Panc1 (cell line): Measurements from ENCODE around the gene PTGR3. TPM values are rescaled to one million over a fixed set of nuclear protein-coding genes. Genes with fewer than 3 reads are reported as not detected.

Experiments used
- ATAC-seq: fragments of 200-7000 bp; cut with Tn5 transposase; 2 replicates; pipeline ENCODE4 v1.9.1; 2020; ENCODE audit warnings: mild to moderate bottlenecking, moderate library complexity
- BruUV-seq: library from RNA; stranded (reverse); fragments of 400-500 nt; replicated peaks from 2 replicates; lab custom pipeline; 2021; lab: Mats Ljungman, UMichigan
- CTCF ChIA-PET: fragments of 300-600 bp; sonication (Branson Sonifier 250); formaldehyde crosslinking; loops from one replicate; lab custom pipeline; 2022; ENCODE audit warnings: antibody characterized with exemption; lab: Charles Lee
- POLR2A ChIA-PET: fragments of 300-600 bp; sonication (Branson Sonifier 250); formaldehyde crosslinking; loops from one replicate; lab custom pipeline; 2022; ENCODE audit warnings: antibody characterized with exemption; lab: Charles Lee
- DNase-seq: peaks from one replicate; pipeline ENCODE4 v3.0.0-alpha.2; 2010; ENCODE audit warnings: low read depth, low spot score
- H3K27ac ChIP-seq: 2 replicates; pipeline ENCODE4 v1.5.1; 2011; ENCODE audit warnings: mild to moderate bottlenecking, low read length, inconsistent platforms
- H3K27me3 ChIP-seq: fragments of 200-500 bp; sonication (Bioruptor generic); 2 replicates; pipeline ENCODE4 v1.6.0; 2014; ENCODE audit warnings: low read length, inconsistent platforms; ENCODE audit not compliant: control insufficient read depth, insufficient read depth
- H3K36me3 ChIP-seq: fragments of 200-500 bp; sonication (Bioruptor generic); 2 replicates; pipeline ENCODE4 v1.5.1; 2014; ENCODE audit warnings: inconsistent platforms, mild to moderate bottlenecking, low read length, moderate library complexity; ENCODE audit not compliant: control insufficient read depth, insufficient read depth
- H3K4me1 ChIP-seq: 2 replicates; pipeline ENCODE4 v1.5.1; 2011; ENCODE audit warnings: inconsistent platforms, mild to moderate bottlenecking, low read length, moderate library complexity; ENCODE audit not compliant: control insufficient read depth, insufficient read depth
- H3K4me3 ChIP-seq, 2 experiments: 2 replicates each; pipeline ENCODE4 v1.5.1; 2011 to 2012; ENCODE audit warnings: low read depth in 2 of 2, low read length in 2 of 2, mild to moderate bottlenecking in 2 of 2, inconsistent platforms in 1 of 2, moderate library complexity in 1 of 2
- H3K9me3 ChIP-seq: fragments of 200-500 bp; sonication (Bioruptor generic); 2 replicates; pipeline ENCODE4 v1.5.1; 2014; ENCODE audit warnings: low read depth, mild to moderate bottlenecking, inconsistent platforms, low read length, moderate library complexity; ENCODE audit not compliant: control insufficient read depth, insufficient read depth
- POLR2AphosphoS5 ChIP-seq: IDR thresholded peaks from 2 replicates; pipeline ENCODE4 v1.6.1; 2012; ENCODE audit warnings: mild to moderate bottlenecking, low read depth, low read length, moderate library complexity
- SIN3A ChIP-seq: IDR thresholded peaks from 2 replicates; pipeline ENCODE4 v1.6.1; 2012; ENCODE audit warnings: low read depth, mild to moderate bottlenecking, low read length, moderate library complexity, borderline replicate concordance; ENCODE audit not compliant: insufficient read depth
- TCF7L2 ChIP-seq: IDR thresholded peaks from 2 replicates; pipeline ENCODE4 v1.6.1; 2011; ENCODE audit warnings: mild to moderate bottlenecking, low read depth, low read length, inconsistent platforms
- in situ Hi-C: cut with HindIII; loops from 2 replicates; pipeline ENCODE4 v1.10.0; 2016; ENCODE audit warnings: low sequenced_read_pairs, low pct_unique_long_range_greater_than_20kb
- intact Hi-C: fragments of 100-400 bp; cut with micrococcal nuclease; formaldehyde crosslinking; loops from one replicate; pipeline ENCODE4 v1.10.0; 2022; ENCODE audit not compliant: unreplicated experiment
- total RNA-seq: library from RNA; stranded (reverse); gene quantifications from one replicate; pipeline ENCODE4 v1.2.1, GENCODE V29; 2021; ENCODE audit not compliant: unreplicated experiment
- TF ChIP-seq, protein P1 (sequence below): fragments of 450-650 bp; IDR thresholded peaks from 2 replicates; pipeline ENCODE4 v1.5.1; 2017; ENCODE audit warnings: mild to moderate bottlenecking
- TF ChIP-seq, protein P2 (sequence below), 2 experiments: IDR thresholded peaks; 2 replicates each; pipeline ENCODE4 v1.6.1; 2011 to 2012; ENCODE audit warnings: low read depth in 2 of 2, control low read depth in 1 of 2, low read length in 1 of 2, mild to moderate bottlenecking in 1 of 2, moderate library complexity in 1 of 2; ENCODE audit not compliant: insufficient read depth in 1 of 2

Gene PTGR3
- total RNA-seq, 1 experiment from 2014 or later = 45.0 TPM

DNA sequence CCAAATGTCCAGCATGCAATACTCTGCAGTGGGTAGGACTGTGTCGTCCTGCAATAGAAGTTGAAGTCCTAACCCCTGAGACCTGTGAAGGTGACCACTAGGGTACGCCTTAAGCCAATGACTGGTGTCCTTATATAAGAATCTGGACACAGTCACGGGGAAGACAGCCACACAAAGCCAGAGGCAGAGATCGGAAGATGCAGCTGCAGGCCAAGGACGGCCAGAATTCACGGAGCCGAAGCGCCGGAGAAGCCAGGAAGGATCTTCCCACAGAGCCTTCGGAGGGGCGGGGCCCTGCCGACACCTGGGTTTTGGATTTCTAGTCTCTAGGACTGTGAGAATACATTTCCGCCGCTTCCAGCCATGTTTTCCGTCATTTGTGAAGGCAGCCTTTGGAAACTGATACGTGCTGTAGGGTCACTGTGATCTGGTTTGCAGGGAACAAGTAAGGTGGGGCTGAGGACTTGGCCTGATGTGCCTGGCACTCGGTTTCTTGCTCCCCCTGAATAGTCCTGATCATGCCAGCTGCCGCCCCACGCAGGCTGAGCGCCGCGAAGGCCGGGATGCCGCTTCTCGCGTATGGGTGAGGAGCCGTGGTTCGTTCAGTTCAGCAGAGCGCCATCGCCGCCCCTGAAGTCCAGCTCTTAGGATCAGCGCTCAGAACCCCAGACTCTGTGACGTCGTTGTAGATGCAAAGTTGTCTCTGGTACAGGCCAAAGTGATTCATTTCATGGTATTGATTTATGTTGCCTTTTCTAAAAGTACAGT, 38.7 kb downstream of the PTGR3 start:
- intact Hi-C loops (no loop called here), in situ Hi-C loops (no loop called here)
- CTCF ChIA-PET = interaction anchor here (0.6 kb wide), 1 partner anchor 334 kb away, joined by 6 read pairs; no protein-coding TSS in a partner anchor
- ATAC-seq = peak; percentile 68
- TF ChIP-seq, protein P1, sequence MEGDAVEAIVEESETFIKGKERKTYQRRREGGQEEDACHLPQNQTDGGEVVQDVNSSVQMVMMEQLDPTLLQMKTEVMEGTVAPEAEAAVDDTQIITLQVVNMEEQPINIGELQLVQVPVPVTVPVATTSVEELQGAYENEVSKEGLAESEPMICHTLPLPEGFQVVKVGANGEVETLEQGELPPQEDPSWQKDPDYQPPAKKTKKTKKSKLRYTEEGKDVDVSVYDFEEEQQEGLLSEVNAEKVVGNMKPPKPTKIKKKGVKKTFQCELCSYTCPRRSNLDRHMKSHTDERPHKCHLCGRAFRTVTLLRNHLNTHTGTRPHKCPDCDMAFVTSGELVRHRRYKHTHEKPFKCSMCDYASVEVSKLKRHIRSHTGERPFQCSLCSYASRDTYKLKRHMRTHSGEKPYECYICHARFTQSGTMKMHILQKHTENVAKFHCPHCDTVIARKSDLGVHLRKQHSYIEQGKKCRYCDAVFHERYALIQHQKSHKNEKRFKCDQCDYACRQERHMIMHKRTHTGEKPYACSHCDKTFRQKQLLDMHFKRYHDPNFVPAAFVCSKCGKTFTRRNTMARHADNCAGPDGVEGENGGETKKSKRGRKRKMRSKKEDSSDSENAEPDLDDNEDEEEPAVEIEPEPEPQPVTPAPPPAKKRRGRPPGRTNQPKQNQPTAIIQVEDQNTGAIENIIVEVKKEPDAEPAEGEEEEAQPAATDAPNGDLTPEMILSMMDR = no peak
- no peak for TF ChIP-seq POLR2AphosphoS5
- TF ChIP-seq, protein P2, sequence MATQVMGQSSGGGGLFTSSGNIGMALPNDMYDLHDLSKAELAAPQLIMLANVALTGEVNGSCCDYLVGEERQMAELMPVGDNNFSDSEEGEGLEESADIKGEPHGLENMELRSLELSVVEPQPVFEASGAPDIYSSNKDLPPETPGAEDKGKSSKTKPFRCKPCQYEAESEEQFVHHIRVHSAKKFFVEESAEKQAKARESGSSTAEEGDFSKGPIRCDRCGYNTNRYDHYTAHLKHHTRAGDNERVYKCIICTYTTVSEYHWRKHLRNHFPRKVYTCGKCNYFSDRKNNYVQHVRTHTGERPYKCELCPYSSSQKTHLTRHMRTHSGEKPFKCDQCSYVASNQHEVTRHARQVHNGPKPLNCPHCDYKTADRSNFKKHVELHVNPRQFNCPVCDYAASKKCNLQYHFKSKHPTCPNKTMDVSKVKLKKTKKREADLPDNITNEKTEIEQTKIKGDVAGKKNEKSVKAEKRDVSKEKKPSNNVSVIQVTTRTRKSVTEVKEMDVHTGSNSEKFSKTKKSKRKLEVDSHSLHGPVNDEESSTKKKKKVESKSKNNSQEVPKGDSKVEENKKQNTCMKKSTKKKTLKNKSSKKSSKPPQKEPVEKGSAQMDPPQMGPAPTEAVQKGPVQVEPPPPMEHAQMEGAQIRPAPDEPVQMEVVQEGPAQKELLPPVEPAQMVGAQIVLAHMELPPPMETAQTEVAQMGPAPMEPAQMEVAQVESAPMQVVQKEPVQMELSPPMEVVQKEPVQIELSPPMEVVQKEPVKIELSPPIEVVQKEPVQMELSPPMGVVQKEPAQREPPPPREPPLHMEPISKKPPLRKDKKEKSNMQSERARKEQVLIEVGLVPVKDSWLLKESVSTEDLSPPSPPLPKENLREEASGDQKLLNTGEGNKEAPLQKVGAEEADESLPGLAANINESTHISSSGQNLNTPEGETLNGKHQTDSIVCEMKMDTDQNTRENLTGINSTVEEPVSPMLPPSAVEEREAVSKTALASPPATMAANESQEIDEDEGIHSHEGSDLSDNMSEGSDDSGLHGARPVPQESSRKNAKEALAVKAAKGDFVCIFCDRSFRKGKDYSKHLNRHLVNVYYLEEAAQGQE (IDR thresholded peaks at IDR 0.05; ENCODE audit: insufficient read depth in 1 of 2, low read depth in 2 of 2, low read length in 1 of 2) = no peak
- TF ChIP-seq SIN3A = no peak
- Histone ChIP-seq H3K36me3 (no peaks in the 10 kb centered on the region), H3K9me3 (no peaks in the 10 kb centered on the region), H3K27ac (no peak overlapping the region), H3K27me3 (no peaks in the 10 kb centered on the region), H3K4me1 (no peaks in the 10 kb centered on the region), H3K4me3 (no peak overlapping the region)
- no peak for DNase-seq
- BruUV-seq = no TSS peak
- POLR2A ChIA-PET = interaction anchor here (0.6 kb wide), 1 partner anchor 38 kb away, joined by 3 read pairs; no protein-coding TSS in a partner anchor

DNA sequence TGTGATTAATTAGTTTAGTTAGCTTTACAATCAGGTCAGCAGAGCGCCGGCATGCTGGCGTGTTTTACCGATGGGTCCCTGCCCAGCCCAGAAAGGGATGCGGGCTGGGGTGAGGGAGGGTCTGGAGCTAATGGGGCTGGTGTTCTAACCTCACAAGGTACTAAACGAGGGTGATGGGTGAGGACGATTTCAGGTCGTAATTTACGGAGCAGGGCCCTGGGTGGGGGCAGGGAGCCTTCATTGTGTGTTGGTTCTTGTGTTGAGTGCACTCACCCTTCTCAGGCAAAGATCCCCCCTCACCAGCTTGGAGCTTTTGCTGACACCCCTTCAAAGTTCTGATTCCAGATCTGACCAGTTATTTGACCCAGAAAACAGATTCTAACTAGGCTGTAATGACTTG, 39.5 kb downstream of the PTGR3 start:
- Histone ChIP-seq H3K27ac (no peak overlapping the region), H3K36me3 (no peaks in the 10 kb centered on the region), H3K9me3 (no peaks in the 10 kb centered on the region), H3K4me1 (no peaks in the 10 kb centered on the region), H3K27me3 (no peaks in the 10 kb centered on the region), H3K4me3 (no peak overlapping the region)
- in situ Hi-C loops (no loop called here), intact Hi-C loops (no loop called here)
- BruUV-seq = no TSS peak
- ChIA-PET CTCF (no interaction called here), POLR2A (no interaction called here)
- DNase-seq = no peak
- no peak for ATAC-seq
- TF ChIP-seq, protein P1 = no peak
- TF ChIP-seq SIN3A = no peak
- TF ChIP-seq POLR2AphosphoS5 = no peak
- TF ChIP-seq, protein P2 (IDR thresholded peaks at IDR 0.05; ENCODE audit: insufficient read depth in 1 of 2, low read depth in 2 of 2, low read length in 1 of 2) = no peak
- TF ChIP-seq TCF7L2 = no peak
